DMS114 treated with DMSO at 0.1 percent for 48 hours (cell line): Measurements from ENCODE around the gene ULK4.
"Not testable (repeated sequence)": the region's sequence is repeated elsewhere in the genome, so short reads cannot be mapped to it uniquely, and the experiment has no call there.

Source experiments
- DNase-seq: peaks from one replicate; lab custom pipeline; 2025; ENCODE audit not compliant: unreplicated experiment; lab: John Stamatoyannopoulos, UW

ULK4 gene

GRCh38 chr3:41872157-41872556 is 89.7 kb downstream of the ULK4 start:
- DNase-seq = no peak

GRCh38 chr3:41867533-41867932 is 94.4 kb downstream of the ULK4 start:
- DNase-seq = no peak

GRCh38 chr3:41866298-41866697 is 95.6 kb downstream of the ULK4 start:
- no peak for DNase-seq

- DNase-seq = no peak
Measured at GRCh38 chr3:41863024-41863423, 98.9 kb downstream of the ULK4 start.

GRCh38 chr3:41860489-41860888 is 101.4 kb downstream of the ULK4 start:
- DNase-seq = not testable (repeated sequence)

GRCh38 chr3:41854956-41855355 is 106.9 kb downstream of the ULK4 start:
- DNase-seq = no peak

GRCh38 chr3:41853540-41854196 is 108.2 kb downstream of the ULK4 start:
- no peak for DNase-seq

GRCh38 chr3:41848753-41849574 is 112.9 kb downstream of the ULK4 start:
- no peak for DNase-seq

GRCh38 chr3:41847679-41848078 is 114.2 kb downstream of the ULK4 start:
- DNase-seq = no peak

- no peak for DNase-seq
Measured at GRCh38 chr3:41846850-41847249, 115.1 kb downstream of the ULK4 start.

- DNase-seq = no peak
Measured at GRCh38 chr3:41845826-41846225, 116.1 kb downstream of the ULK4 start.

GRCh38 chr3:41844256-41844655 is 117.6 kb downstream of the ULK4 start:
- not testable (repeated sequence) for DNase-seq

GRCh38 chr3:41840936-41841668 is 120.8 kb downstream of the ULK4 start:
- not testable (repeated sequence) for DNase-seq

GRCh38 chr3:41836360-41837134 is 125.4 kb downstream of the ULK4 start:
- DNase-seq = no peak

- no peak for DNase-seq
Measured at GRCh38 chr3:41833628-41834027, 128.3 kb downstream of the ULK4 start.

- DNase-seq = no peak
Measured at GRCh38 chr3:41819236-41819635, 142.7 kb downstream of the ULK4 start.

GRCh38 chr3:41808618-41809017 is 153.3 kb downstream of the ULK4 start:
- no peak for DNase-seq

- no peak for DNase-seq
Measured at GRCh38 chr3:41808152-41808551, 153.8 kb downstream of the ULK4 start.

GRCh38 chr3:41794748-41795589 is 166.9 kb downstream of the ULK4 start:
- no peak for DNase-seq

GRCh38 chr3:41792806-41793205 is 169.1 kb downstream of the ULK4 start:
- DNase-seq = no peak
